ENCODE data around the gene TGM4.
"Not testable (repeated sequence)": the region's sequence is repeated elsewhere in the genome, so short reads cannot be mapped to it uniquely, and the experiment has no call there.

The TGM4 gene

DNA sequence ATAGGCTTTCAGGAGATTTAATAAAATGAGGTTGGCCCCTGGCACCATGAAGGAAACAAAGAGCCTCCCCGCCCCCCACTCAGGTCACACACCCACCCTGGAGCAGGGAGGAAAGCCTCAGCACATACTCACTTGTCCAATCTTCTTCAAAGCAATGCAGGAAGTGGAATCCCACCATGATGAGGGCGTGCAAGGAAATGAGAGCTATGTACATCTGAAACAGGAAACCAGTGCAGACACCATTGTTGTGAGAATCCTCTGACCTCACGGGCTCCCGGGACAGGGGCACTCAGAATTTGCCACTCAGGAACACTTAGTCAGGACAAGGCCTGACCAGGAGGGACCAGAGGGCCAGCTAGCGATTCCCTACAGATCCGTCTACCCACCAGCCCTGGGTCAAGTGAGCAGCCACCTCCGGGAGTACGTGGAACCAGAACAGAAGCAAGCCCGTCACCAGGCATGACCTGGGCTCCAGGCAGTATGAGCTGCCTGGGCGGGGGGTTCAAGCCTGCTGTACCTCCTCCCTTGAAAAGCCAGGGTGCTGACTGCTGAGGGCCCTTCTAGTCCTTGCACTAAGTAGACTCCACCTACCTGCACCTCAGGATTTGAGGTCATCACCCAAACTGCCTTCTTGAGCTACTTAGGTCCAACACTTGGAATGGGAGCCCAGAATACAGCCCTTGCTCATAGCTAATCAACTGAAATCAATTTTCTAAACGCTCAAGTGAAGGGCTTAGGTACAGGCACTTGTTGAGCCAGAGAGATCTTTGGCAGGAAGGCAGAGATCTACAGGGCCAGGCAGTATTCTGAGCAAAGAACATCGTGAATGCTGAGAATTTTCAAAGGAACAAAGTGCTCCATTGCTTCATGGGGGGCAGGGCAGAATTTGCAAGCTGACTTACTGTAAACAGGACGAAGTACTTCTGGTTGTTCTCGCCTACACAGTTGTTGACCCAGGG is 58.9 kb downstream of the TGM4 start:
- DNase-seq (ENCODE audit: insufficient read length) (no peak), FAIRE-seq (no peak)
- TF ChIP-seq TAF1 (IDR thresholded peaks at IDR 0.05; ENCODE audit: borderline replicate concordance, low read depth, low read length) (no peak), POLR2AphosphoS5 (IDR thresholded peaks at IDR 0.05; ENCODE audit: low read depth, low read length) (no peak), POLR2A (IDR thresholded peaks at IDR 0.05; ENCODE audit: low read depth, low read length) (no peak)

DNA sequence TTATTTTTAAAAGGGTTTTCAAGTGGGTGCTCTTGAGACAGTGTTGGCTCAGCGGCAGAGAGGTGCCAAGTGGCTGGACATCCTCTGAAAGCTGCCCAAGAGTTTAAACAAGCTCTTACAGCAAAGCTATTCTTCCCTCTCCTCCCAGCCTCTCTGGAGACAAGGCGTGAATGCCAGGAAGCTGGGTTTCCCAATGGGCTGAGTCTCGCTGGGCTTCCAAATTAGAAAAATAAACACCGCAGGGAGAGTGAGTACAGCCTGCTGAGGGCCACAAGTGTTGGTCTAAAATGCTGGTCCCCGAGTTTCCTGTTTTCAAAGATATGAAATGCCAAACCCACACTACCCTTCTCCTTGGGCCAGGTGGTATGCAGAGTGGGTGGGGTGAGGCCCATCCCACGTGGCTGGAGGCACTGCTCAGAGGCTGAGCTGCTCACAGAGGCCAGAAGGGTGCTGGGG is 65.2 kb downstream of the TGM4 start:
- TF ChIP-seq POLR2AphosphoS5 (IDR thresholded peaks at IDR 0.05; ENCODE audit: low read depth, low read length), result no peak
- TF ChIP-seq POLR2A (IDR thresholded peaks at IDR 0.05; ENCODE audit: low read depth, low read length), result no peak
- TF ChIP-seq TAF1 (IDR thresholded peaks at IDR 0.05; ENCODE audit: borderline replicate concordance, low read depth, low read length), result no peak
- FAIRE-seq, result no peak
- no peak for DNase-seq (ENCODE audit: insufficient read length)

DNA sequence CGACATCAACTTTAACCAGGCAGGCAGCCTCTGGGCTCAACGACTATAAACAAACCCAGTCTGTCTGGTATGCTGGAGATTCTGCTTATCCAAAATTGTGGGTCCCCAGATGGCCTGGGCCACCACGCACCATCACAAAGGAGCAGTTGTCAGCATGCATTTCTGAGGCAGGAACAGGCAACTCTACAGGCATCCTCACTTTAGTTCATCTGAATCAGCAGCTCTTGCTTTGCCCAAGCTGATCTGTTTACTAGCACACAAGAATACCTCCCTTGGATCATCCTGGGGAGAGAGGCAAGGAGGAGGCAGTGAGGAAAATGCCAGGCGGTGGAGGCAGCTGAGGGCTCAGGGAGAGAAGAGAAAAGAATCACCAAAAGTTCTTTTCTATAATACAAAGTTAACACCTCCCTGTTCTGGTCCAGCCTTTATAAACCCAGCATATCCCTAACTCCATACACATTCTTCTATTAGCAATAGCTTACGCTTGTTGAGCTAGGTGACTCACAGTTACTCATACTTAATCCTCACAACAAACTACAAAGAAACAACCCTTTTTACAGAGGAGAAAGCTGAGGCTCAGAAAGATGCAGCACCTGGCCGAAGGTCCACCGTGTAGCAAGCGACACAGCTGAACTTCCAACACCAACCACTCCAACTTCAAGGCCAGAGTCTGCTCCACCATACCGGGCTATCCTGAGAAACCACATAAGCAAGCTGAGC is 68.0 kb downstream of the TGM4 start:
- TF ChIP-seq POLR2A (IDR thresholded peaks at IDR 0.05; ENCODE audit: low read depth, low read length), result no peak
- FAIRE-seq, result no peak
- DNase-seq (ENCODE audit: insufficient read length), result no peak

DNA sequence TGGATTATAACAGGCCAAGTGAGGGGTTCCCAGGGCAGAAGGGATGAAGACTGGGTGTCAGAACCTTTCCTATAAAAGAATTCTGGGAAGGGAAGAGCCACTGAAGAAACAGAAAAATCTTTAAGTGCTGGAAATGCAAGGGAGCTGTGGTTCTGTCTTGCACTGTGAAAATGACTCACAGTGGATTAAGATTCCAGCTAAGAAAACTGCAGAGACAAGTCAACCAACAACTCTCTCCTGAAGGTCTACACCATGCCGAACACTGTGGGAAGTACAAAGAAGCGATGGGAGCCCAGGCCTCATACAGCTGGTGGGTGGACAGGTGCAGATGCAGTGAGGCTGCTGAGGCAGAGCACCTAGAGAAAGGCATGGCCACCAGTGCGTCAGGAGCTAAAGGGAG is 73.8 kb downstream of the TGM4 start:
- DNase-seq (ENCODE audit: insufficient read length) (no peak), FAIRE-seq (no peak)
- TF ChIP-seq TAF1 (IDR thresholded peaks at IDR 0.05; ENCODE audit: borderline replicate concordance, low read depth, low read length), result no peak
- TF ChIP-seq POLR2A (IDR thresholded peaks at IDR 0.05; ENCODE audit: low read depth, low read length), result no peak
- TF ChIP-seq POLR2AphosphoS5 (IDR thresholded peaks at IDR 0.05; ENCODE audit: low read depth, low read length), result no peak

DNA sequence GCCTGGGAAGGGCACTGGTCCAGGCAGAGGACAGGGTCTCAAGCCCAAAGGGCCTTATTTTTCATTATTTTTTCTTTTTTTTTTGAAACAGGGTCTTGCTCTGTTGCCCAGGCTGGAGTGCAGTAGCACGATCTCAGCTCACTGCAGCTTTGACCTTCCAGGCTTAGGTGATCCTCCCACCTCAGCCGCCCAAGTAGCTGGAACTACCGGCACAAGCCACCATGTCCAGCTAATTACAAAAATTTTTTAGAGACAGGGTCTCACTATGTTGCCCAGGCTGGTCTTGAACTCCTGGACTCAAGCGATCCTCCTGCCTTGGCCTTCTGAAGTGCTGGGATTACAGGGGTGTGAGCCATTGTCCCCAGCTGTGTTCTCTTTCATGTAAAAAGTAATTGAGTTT is 75.4 kb downstream of the TGM4 start:
- not testable (repeated sequence) for FAIRE-seq; DNase-seq (ENCODE audit: insufficient read length)

DNA sequence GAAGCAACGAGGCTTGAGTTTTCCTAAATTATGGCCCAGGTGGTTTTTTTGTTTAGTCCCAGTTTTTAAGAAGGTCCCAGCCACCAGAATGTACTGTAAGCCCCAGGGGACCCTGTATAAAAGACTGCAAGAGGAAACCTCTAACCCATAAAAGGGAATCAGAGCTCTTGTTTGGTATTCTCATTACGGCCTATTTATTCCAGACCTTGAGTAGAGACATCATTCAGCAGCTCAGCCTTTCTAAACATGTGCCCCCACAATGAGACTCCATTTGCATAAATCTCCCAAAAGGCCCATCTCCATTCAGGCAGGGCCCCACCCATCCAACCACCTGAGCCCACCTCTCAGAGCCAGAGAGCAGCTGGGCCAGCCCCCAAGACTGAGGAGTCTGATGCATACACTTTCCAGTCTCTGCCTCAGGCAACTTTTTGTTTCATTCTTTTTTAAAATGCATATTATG is 75.9 kb downstream of the TGM4 start:
- DNase-seq (ENCODE audit: insufficient read length), result no peak
- TF ChIP-seq POLR2A (IDR thresholded peaks at IDR 0.05; ENCODE audit: low read depth, low read length) (no peak), POLR2AphosphoS5 (IDR thresholded peaks at IDR 0.05; ENCODE audit: low read depth, low read length) (no peak), TAF1 (IDR thresholded peaks at IDR 0.05; ENCODE audit: borderline replicate concordance, low read depth, low read length) (no peak)
- no peak for FAIRE-seq

DNA sequence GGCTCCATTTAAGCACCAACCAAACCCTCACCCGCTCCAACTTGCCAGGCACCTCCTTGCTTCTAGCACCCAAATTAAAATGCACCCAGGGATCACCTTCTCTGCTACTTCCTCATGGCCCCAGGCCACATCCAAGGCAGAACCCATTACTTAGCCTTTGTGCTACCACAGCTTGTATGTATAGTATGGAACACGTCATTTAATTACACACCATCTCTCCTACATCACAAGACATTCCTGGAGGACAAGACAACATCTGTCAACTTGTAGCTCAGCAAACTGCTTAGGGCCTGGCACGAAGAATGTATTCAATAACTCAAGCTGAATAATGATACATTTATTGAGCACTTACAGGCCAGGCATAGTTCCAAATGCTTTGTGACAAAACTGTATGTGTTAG is 78.3 kb downstream of the TGM4 start:
- TF ChIP-seq TAF1 (IDR thresholded peaks at IDR 0.05; ENCODE audit: borderline replicate concordance, low read depth, low read length), result no peak
- no peak for TF ChIP-seq POLR2A (IDR thresholded peaks at IDR 0.05; ENCODE audit: low read depth, low read length)
- TF ChIP-seq POLR2AphosphoS5 (IDR thresholded peaks at IDR 0.05; ENCODE audit: low read depth, low read length), result no peak
- FAIRE-seq (no peak), DNase-seq (ENCODE audit: insufficient read length) (no peak)

DNA sequence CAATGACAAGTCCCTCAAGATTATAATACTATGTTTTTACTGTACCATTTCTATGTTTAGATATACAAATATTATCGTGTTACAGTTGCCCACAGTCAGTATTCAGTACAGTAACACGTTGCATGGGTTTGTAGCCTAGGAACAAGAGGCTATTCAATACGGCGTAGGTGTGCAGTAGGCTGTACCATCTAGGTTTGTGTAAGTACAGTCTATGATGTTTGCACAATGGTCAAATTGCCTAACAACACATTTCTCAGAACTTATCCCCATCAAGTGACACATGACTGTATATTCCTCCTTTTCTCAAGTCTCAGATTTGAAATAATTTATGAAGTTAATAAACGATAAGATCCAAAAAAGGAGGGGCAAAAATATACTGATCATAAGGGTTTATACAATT is 79.9 kb downstream of the TGM4 start:
- FAIRE-seq, result no peak
- DNase-seq (ENCODE audit: insufficient read length), result no peak
- TF ChIP-seq TAF1 (IDR thresholded peaks at IDR 0.05; ENCODE audit: borderline replicate concordance, low read depth, low read length) (no peak), POLR2AphosphoS5 (IDR thresholded peaks at IDR 0.05; ENCODE audit: low read depth, low read length) (no peak), POLR2A (IDR thresholded peaks at IDR 0.05; ENCODE audit: low read depth, low read length) (no peak)

DNA sequence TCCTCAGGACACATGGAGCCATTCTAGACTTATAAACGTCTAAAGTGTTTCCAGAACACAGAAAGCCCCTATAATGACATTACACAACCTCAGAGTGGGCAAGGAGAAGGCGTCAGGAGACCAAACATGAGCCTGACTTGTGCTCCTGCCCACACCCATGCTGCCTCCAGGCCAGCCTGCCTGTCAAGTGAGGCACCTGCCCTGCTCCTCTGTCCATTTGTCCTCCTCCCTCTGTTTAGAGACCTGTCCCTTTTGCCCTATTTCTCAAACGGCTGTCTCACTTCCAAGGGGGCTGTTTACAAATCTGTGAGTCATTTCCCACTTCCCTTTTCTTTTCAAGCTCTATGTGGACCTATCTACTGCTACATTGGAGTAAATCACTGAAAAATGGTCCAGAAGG is 80.6 kb downstream of the TGM4 start:
- no peak for TF ChIP-seq POLR2A (IDR thresholded peaks at IDR 0.05; ENCODE audit: low read depth, low read length)
- no peak for TF ChIP-seq POLR2AphosphoS5 (IDR thresholded peaks at IDR 0.05; ENCODE audit: low read depth, low read length)
- TF ChIP-seq TAF1 (IDR thresholded peaks at IDR 0.05; ENCODE audit: borderline replicate concordance, low read depth, low read length), result no peak
- peak; percentile 29 for DNase-seq (ENCODE audit: insufficient read length)
- no peak for FAIRE-seq

DNA sequence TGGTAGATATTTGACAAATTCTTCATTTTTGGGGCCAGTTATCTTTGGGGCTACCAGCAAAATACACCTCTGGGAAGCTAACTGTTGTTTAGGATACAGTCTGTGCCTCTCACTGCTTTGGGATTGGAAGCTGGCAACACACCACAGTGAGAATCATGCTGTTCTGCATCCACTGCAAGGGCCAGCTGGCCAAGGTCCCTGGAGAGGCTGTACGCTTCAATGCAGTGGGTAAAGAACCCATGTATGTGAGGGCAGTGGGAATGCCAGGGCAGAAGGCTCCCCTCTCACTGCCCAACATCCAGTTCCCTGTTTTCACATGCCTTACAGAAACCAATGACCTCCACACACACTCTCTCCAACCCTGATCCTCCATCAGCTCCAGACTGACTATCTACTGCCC is 81.5 kb downstream of the TGM4 start:
- FAIRE-seq (no peak), DNase-seq (ENCODE audit: insufficient read length) (no peak)
- no peak for TF ChIP-seq POLR2A (IDR thresholded peaks at IDR 0.05; ENCODE audit: low read depth, low read length)
- TF ChIP-seq POLR2AphosphoS5 (IDR thresholded peaks at IDR 0.05; ENCODE audit: low read depth, low read length), result no peak
- TF ChIP-seq TAF1 (IDR thresholded peaks at IDR 0.05; ENCODE audit: borderline replicate concordance, low read depth, low read length), result no peak

DNA sequence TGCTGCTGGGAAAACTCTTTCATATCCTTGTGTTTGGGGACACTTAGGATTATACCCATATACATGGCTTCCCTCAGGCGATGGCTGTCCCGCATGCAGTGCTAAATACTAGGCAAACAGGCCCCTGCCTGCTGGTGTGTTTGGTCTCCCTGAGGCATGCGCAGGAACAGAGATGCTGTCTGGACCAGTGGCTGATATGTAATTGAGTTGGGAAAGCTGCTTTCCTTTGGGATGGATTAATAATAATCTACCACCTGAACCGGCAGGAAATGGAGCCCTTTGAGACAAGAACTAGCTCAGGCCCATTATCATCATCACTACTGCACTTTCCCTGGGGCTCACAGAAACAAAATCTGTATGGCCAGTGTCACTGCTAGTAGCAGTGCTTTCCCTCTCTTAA is 83.6 kb downstream of the TGM4 start:
- no peak for TF ChIP-seq POLR2A (IDR thresholded peaks at IDR 0.05; ENCODE audit: low read depth, low read length)
- TF ChIP-seq POLR2AphosphoS5 (IDR thresholded peaks at IDR 0.05; ENCODE audit: low read depth, low read length), result no peak
- TF ChIP-seq TAF1 (IDR thresholded peaks at IDR 0.05; ENCODE audit: borderline replicate concordance, low read depth, low read length), result no peak

DNA sequence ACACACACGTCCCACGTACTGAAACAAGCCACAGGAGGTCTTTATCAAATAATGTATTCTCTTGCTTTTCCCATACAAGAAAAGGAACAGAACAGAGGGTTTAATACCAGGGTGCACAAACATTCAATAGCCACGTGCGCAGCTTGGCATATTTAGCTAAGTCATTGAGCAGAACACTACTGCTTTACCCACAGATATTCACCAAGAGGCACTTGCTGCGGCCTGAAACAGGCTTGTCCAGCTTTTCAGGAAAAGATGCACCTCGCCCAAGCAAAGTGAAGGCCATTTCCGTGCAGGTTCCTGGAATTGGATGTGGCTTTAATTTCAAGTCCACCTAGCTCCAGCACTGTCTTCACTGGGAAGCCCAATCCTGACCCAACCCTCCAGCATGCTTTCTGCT is 84.0 kb downstream of the TGM4 start:
- no peak for FAIRE-seq
- DNase-seq (ENCODE audit: insufficient read length), result no peak
- TF ChIP-seq POLR2AphosphoS5 (IDR thresholded peaks at IDR 0.05; ENCODE audit: low read depth, low read length) (no peak), POLR2A (IDR thresholded peaks at IDR 0.05; ENCODE audit: low read depth, low read length) (no peak), TAF1 (IDR thresholded peaks at IDR 0.05; ENCODE audit: borderline replicate concordance, low read depth, low read length) (no peak)

More for the DNA sequence above, 83.6 kb downstream of the TGM4 start:
- FAIRE-seq (no peak), DNase-seq (ENCODE audit: insufficient read length) (no peak)

All from GM12892 (cell line).